Loucy (cell line): ENCODE results near the gene RHOD.

ENCODE experiments used
- H2AFZ ChIP-seq: fragments of 200-600 bp; sonication (generic); 2 replicates; pipeline ENCODE4 v1.6.0; 2016; ENCODE audit warnings: antibody characterized with exemption, mild to moderate bottlenecking, low read length, moderate library complexity
- H3F3A ChIP-seq: fragments of 200-600 bp; 2 replicates; pipeline ENCODE4 v1.6.0; 2016; ENCODE audit warnings: antibody characterized with exemption, low read depth, mild to moderate bottlenecking
- H3K27me3 ChIP-seq: fragments of 200-600 bp; sonication (generic); 2 replicates; pipeline ENCODE4 v1.6.1; 2014; ENCODE audit warnings: low read length, mild to moderate bottlenecking; ENCODE audit not compliant: insufficient read depth, poor library complexity, severe bottlenecking
- H3K36me3 ChIP-seq: fragments of 200-600 bp; sonication (generic); 2 replicates; pipeline ENCODE4 v1.6.1; 2016; ENCODE audit warnings: low read length; ENCODE audit not compliant: insufficient read depth
- H3K4me1 ChIP-seq: fragments of 200-600 bp; sonication (generic); 2 replicates; pipeline ENCODE4 v1.5.1; 2014; ENCODE audit warnings: low read length, mild to moderate bottlenecking; ENCODE audit not compliant: insufficient read depth, poor library complexity, severe bottlenecking
- H3K4me2 ChIP-seq: fragments of 200-600 bp; sonication (generic); 2 replicates; pipeline ENCODE4 v1.6.0; 2014; ENCODE audit warnings: antibody characterized with exemption, low read length, low read depth, mild to moderate bottlenecking; ENCODE audit not compliant: poor library complexity, severe bottlenecking
- H3K4me3 ChIP-seq: fragments of 200-600 bp; sonication (generic); 2 replicates; pipeline ENCODE4 v1.5.1; 2014; ENCODE audit warnings: low read length, mild to moderate bottlenecking, mixed read lengths; ENCODE audit not compliant: poor library complexity, severe bottlenecking
- H3K79me2 ChIP-seq: fragments of 200-600 bp; sonication (generic); 2 replicates; pipeline ENCODE4 v1.6.1; 2014; ENCODE audit warnings: low read length; ENCODE audit not compliant: insufficient read depth
- H3K9ac ChIP-seq: fragments of 200-600 bp; sonication (generic); 2 replicates; pipeline ENCODE4 v1.6.0; 2014; ENCODE audit warnings: mild to moderate bottlenecking, low read depth, low read length, moderate library complexity; ENCODE audit not compliant: poor library complexity, severe bottlenecking
- H3K9me2 ChIP-seq: fragments of 200-600 bp; sonication (generic); replicated peaks from 2 replicates; pipeline ENCODE4 v1.6.1; 2016; ENCODE audit warnings: low read depth, low read length, mixed read lengths
- H3K9me3 ChIP-seq: fragments of 200-600 bp; sonication (generic); 2 replicates; pipeline ENCODE4 v1.6.1; 2014; ENCODE audit warnings: mild to moderate bottlenecking, antibody characterized with exemption, low read length, low read depth; ENCODE audit not compliant: insufficient read depth
- H4K20me1 ChIP-seq: fragments of 200-600 bp; sonication (generic); 2 replicates; pipeline ENCODE4 v1.6.0; 2014; ENCODE audit warnings: antibody characterized with exemption, low read length, mild to moderate bottlenecking; ENCODE audit not compliant: insufficient read depth, poor library complexity, severe bottlenecking
- EZH2phosphoT487 ChIP-seq: fragments of 200-600 bp; IDR thresholded peaks from 2 replicates; pipeline ENCODE4 v1.6.1; 2018; ENCODE audit warnings: antibody characterized with exemption, mild to moderate bottlenecking, moderate library complexity, borderline replicate concordance
- TF ChIP-seq, protein P1 (sequence below): fragments of 200-600 bp; sonication (generic); conservative IDR thresholded peaks from 2 replicates; pipeline ENCODE4 v1.5.1; 2014; ENCODE audit warnings: mild to moderate bottlenecking, antibody characterized with exemption, low read length

The RHOD gene

GRCh38 chr11:67057205-67057672 lies 592 bp downstream of the RHOD start:
- H3K4me2 ChIP-seq = no peak overlapping the region
- no peak overlapping the region for H3K9ac ChIP-seq
- no peak overlapping the region for H2AFZ ChIP-seq

GRCh38 chr11:67058506-67058905 lies 1.9 kb downstream of the RHOD start:
- no peaks in the 10 kb centered on the region for H3K9me3 ChIP-seq
- H3K27me3 ChIP-seq = no peaks in the 10 kb centered on the region
- no peaks in the 10 kb centered on the region for H3F3A ChIP-seq
- H3K9me2 ChIP-seq = no peaks in the 10 kb centered on the region
- H3K4me3 ChIP-seq = no peak overlapping the region
- H3K79me2 ChIP-seq = no peaks in the 10 kb centered on the region
- H3K9ac ChIP-seq = no peak overlapping the region
- TF ChIP-seq, protein P1, sequence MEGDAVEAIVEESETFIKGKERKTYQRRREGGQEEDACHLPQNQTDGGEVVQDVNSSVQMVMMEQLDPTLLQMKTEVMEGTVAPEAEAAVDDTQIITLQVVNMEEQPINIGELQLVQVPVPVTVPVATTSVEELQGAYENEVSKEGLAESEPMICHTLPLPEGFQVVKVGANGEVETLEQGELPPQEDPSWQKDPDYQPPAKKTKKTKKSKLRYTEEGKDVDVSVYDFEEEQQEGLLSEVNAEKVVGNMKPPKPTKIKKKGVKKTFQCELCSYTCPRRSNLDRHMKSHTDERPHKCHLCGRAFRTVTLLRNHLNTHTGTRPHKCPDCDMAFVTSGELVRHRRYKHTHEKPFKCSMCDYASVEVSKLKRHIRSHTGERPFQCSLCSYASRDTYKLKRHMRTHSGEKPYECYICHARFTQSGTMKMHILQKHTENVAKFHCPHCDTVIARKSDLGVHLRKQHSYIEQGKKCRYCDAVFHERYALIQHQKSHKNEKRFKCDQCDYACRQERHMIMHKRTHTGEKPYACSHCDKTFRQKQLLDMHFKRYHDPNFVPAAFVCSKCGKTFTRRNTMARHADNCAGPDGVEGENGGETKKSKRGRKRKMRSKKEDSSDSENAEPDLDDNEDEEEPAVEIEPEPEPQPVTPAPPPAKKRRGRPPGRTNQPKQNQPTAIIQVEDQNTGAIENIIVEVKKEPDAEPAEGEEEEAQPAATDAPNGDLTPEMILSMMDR = no peak
- no peak for TF ChIP-seq EZH2phosphoT487
- H3K4me2 ChIP-seq = no peak overlapping the region
- H3K4me1 ChIP-seq = no peaks in the 10 kb centered on the region
- H3K36me3 ChIP-seq = no peaks in the 10 kb centered on the region
- no peak overlapping the region for H2AFZ ChIP-seq
- no peaks in the 10 kb centered on the region for H4K20me1 ChIP-seq

More at GRCh38 chr11:67057205-67057672, 592 bp downstream of the RHOD start:
- no peaks in the 10 kb centered on the region for H3K27me3 ChIP-seq
- H3K36me3 ChIP-seq = no peaks in the 10 kb centered on the region
- H3K9me3 ChIP-seq = no peaks in the 10 kb centered on the region
- H3K4me3 ChIP-seq = no peak overlapping the region
- no peaks in the 10 kb centered on the region for H3K9me2 ChIP-seq
- H3F3A ChIP-seq = no peaks in the 10 kb centered on the region
- TF ChIP-seq EZH2phosphoT487 = no peak
- TF ChIP-seq, protein P1 = no peak
- no peaks in the 10 kb centered on the region for H3K4me1 ChIP-seq
- no peaks in the 10 kb centered on the region for H3K79me2 ChIP-seq
- no peaks in the 10 kb centered on the region for H4K20me1 ChIP-seq

GRCh38 chr11:67059671-67060070 lies 3.0 kb downstream of the RHOD start:
- Histone ChIP-seq H3K36me3 (no peaks in the 10 kb centered on the region), H2AFZ (no peak overlapping the region), H3K9ac (no peak overlapping the region), H3K9me2 (no peaks in the 10 kb centered on the region), H3K79me2 (no peaks in the 10 kb centered on the region), H3F3A (no peaks in the 10 kb centered on the region), H3K9me3 (no peaks in the 10 kb centered on the region), H3K4me3 (no peak overlapping the region), H3K4me1 (no peaks in the 10 kb centered on the region), H3K27me3 (no peaks in the 10 kb centered on the region), H4K20me1 (no peaks in the 10 kb centered on the region), H3K4me2 (no peak overlapping the region)
- TF ChIP-seq, protein P1 = no peak
- no peak for TF ChIP-seq EZH2phosphoT487
